Ecto neural progenitor cell (in vitro differentiated cells): ENCODE data around the gene IGFLR1.

Experiments
- DNase-seq: peaks from one replicate; pipeline ENCODE4 v3.0.0-alpha.2; 2018; ENCODE audit warnings: low spot score

Gene IGFLR1

GRCh38 chr19:35742121-35742724, at the start of gene IGFLR1:
Gene IGFLR1 (minus strand): TSS chr19:35742452. CDS start chr19:35741180, 1,272 bp downstream.
- DNase-seq = no peak

GRCh38 chr19:35791814-35792279, 49.6 kb upstream of the IGFLR1 start:
- DNase-seq = no peak

GRCh38 chr19:35790981-35791813, 48.9 kb upstream of the IGFLR1 start:
- no peak for DNase-seq

GRCh38 chr19:35789978-35790944, 48.0 kb upstream of the IGFLR1 start:
- no peak for DNase-seq

GRCh38 chr19:35789195-35789977, 47.1 kb upstream of the IGFLR1 start:
- DNase-seq = no peak

- no peak for DNase-seq
Measured at GRCh38 chr19:35788205-35788960, 46.1 kb upstream of the IGFLR1 start.

GRCh38 chr19:35787227-35787799, 45.1 kb upstream of the IGFLR1 start:
- DNase-seq = no peak

GRCh38 chr19:35786299-35787160, 44.3 kb upstream of the IGFLR1 start:
- no peak for DNase-seq

GRCh38 chr19:35785339-35785627, 43.0 kb upstream of the IGFLR1 start:
- no peak for DNase-seq

GRCh38 chr19:35784503-35785338, 42.5 kb upstream of the IGFLR1 start:
- DNase-seq = peak; percentile 82

- no peak for DNase-seq
Measured at GRCh38 chr19:35783469-35784434, 41.5 kb upstream of the IGFLR1 start.

GRCh38 chr19:35782589-35782988, 40.3 kb upstream of the IGFLR1 start:
- no peak for DNase-seq

GRCh38 chr19:35781650-35782049, 39.4 kb upstream of the IGFLR1 start:
- no peak for DNase-seq

GRCh38 chr19:35780717-35781116, 38.5 kb upstream of the IGFLR1 start:
- no peak for DNase-seq

- DNase-seq = no peak
Measured at GRCh38 chr19:35780058-35780457, 37.8 kb upstream of the IGFLR1 start.

- DNase-seq = no peak
Measured at GRCh38 chr19:35779033-35779432, 36.8 kb upstream of the IGFLR1 start.

- DNase-seq = no peak
Measured at GRCh38 chr19:35777961-35778360, 35.7 kb upstream of the IGFLR1 start.
